ENCODE measurements around the gene R3HCC1L.

- TF ChIP-seq CTCF (IDR thresholded peaks at IDR 0.05) (no peak), POLR2A (IDR thresholded peaks at IDR 0.05) (no peak)
Observed at GRCh38 chr10:98134117-98134430, 383 bp upstream of the R3HCC1L start.

All from lower leg skin (tissue), 3 donors.